Heart left ventricle (tissue), 16 donors: ENCODE data around the gene MYO10. TPM values are rescaled to one million over a fixed set of nuclear protein-coding genes. Genes with fewer than 3 reads are reported as not detected.
A peak's percentile ranks its signal among the peaks of the same experiment; 100 is the strongest.
"Not testable (repeated sequence)": the region's sequence is repeated elsewhere in the genome, so short reads cannot be mapped to it uniquely, and the experiment has no call there.

Experiments used
- ATAC-seq, 4 donors: fragments of 200-7000 bp; cut with Tn5 transposase; one replicate each; pipeline ENCODE4 v1.9.1; 2020 to 2022; ENCODE audit warnings: moderate library complexity in 4 of 4, mild to moderate bottlenecking in 3 of 4, moderate number of reproducible peaks in 1 of 4
- DNase-seq, 5 donors: peaks; one replicate each; pipeline ENCODE4 v3.0.0-alpha.2; 2020
- H3K27ac ChIP-seq, 12 donors: fragments of 200-600 bp; sonication (generic) in 4 of 12; one replicate each; pipeline versions ENCODE4 v1.5.0 to v1.8.0; 2016 to 2022; ENCODE audit warnings: mild to moderate bottlenecking in 2 of 12
- H3K27me3 ChIP-seq, 9 donors: fragments of 200-600 bp; sonication (generic) in 2 of 9; one replicate each; pipeline versions ENCODE4 v1.5.1 to v1.8.0; 2016 to 2022; ENCODE audit warnings: mild to moderate bottlenecking in 3 of 9
- H3K36me3 ChIP-seq, 9 donors: fragments of 200-600 bp; sonication (generic) in 2 of 9; one replicate each; pipeline versions ENCODE4 v1.5.0 to v1.8.0; 2018 to 2022; ENCODE audit warnings: mild to moderate bottlenecking in 2 of 9
- H3K4me1 ChIP-seq, 12 donors: fragments of 200-600 bp; sonication (generic) in 4 of 12; one replicate each; pipeline versions ENCODE4 v1.5.0 to v1.8.0; 2016 to 2022; ENCODE audit warnings: mild to moderate bottlenecking in 3 of 12
- H3K4me3 ChIP-seq, 12 donors: fragments of 200-600 bp; sonication (generic) in 4 of 12; one replicate each; pipeline versions ENCODE4 v1.5.0 to v1.8.0; 2017 to 2022; ENCODE audit warnings: mild to moderate bottlenecking in 9 of 12, moderate library complexity in 4 of 12
- H3K9me3 ChIP-seq, 12 donors: fragments of 200-600 bp; sonication (generic) in 4 of 12; one replicate each; pipeline versions ENCODE4 v1.5.0 to v1.8.0; 2016 to 2022; ENCODE audit warnings: mild to moderate bottlenecking in 1 of 12
- POLR2A ChIP-seq, 2 donors: fragments of 450-650 bp; IDR thresholded peaks; one replicate each; pipeline ENCODE4 v1.6.1; 2017; ENCODE audit warnings: antibody characterized with exemption in 2 of 2, mild to moderate bottlenecking in 2 of 2, moderate library complexity in 2 of 2
- WGBS, 4 donors: extraction: QIAGEN DNeasy Blood & Tissue Kit in 2 of 4; methylation state at CpG; one replicate each; pipeline versions ENCODE4 v1.1.5 to v1.1.7; 2013 to 2018; 5-methylcytosine and 5-hydroxymethylcytosine counted together
- intact Hi-C, 10 donors: fragments of 100-400 bp; cut with DNase I; formaldehyde crosslinking; loops; one replicate each; pipeline versions ENCODE4 v1.11.1 to v1.14.2; 2022
- long read RNA-seq, 3 donors: library from polyadenylated mRNA; unstranded; transcript quantifications; one replicate each; pipeline ENCODE4 v2.0.0, GENCODE V29; 2020 to 2021
- polyA plus RNA-seq, 2 donors: library from polyadenylated mRNA; stranded (reverse); fragments of 200-250 nt; gene quantifications; one replicate each; pipeline ENCODE4 v1.2.3, GENCODE V29; 2013
- total RNA-seq, 9 donors: library from RNA; depleted of rRNA in 2 of 9; stranded (reverse); fragments of >200 nt in 2 of 9; fragmentation: NEBNext Ultra II Directional in 3 of 9; extraction: Animal tissue kit (Norgen Biotek cat#: 25700) in 3 of 9; gene quantifications; one replicate each; pipeline versions ENCODE4 v1.1.0 to v1.2.4, GENCODE V29; 2016 to 2023
- TF ChIP-seq, protein P1 (sequence below), 12 donors: fragments of 200-600 bp; sonication (generic) in 4 of 12; IDR thresholded peaks; one replicate each; pipeline versions ENCODE4 v1.5.0 to v1.8.0; 2018 to 2022; ENCODE audit warnings: antibody characterized with exemption in 12 of 12, mild to moderate bottlenecking in 5 of 12
- donor health status: ischemic (EF 13 %, LVEDD 7.1; RV severe dilation, severe dysfunction).
- donor health status: healthy with polysubstance abuse.
- donor health status: DM: no; HTN: yes; CAD: no.
- donor health status: DM: no; HTN: no; CAD: no.
- donor health status: ischemic (EF 25% LVEDD 6.9; RV normal size, moderate dysfunction).
- donor health status: ischemic (EF 25% LVEDD 5.7; RV mildly dilated, moderate dysfunction).
- donor health status: healthy.
- donor health status: DM: yes; HTN: yes; CAD: no.
- donor health status: ischemic (EF 35%, LVEDD 5.7; RV mildly dilated, moderate dysfunction).
- donor health status: nonischemic (EF 11% LVEDD 7.7; RV severe dilation, severe dysfunction).
- donor health status: DM: yes; HTN: yes; CAD: no.
- donor health status: PGD.
- donor health status: ischemic (EF 29% LVEDD 5.4; RV normal size, mild dysfunction).
- donor health status: nonischemic (EF 23%, LVEDD 6.1; RV moderate dilation, normal function).

The MYO10 gene
- 10 to 100 TPM in 1 of 9 donors, 1 to 10 TPM in 8; 2.0 to 17.3 (median 5.5) TPM for total RNA-seq
- polyA plus RNA-seq: 1 to 10 TPM; 2.0 to 2.8 TPM
- long read RNA-seq, donor 1, partial matches to known transcripts: 2 of 2 reads
- long read RNA-seq, donor 1, other reads (novel, unspliced or antisense): 0 of 2 reads
- long read RNA-seq, donor 2, partial matches to known transcripts: 1 of 3 reads
- long read RNA-seq, donor 2, other reads (novel, unspliced or antisense): 2 of 3 reads
- long read RNA-seq, donor 3, partial matches to known transcripts: 2 of 3 reads
- long read RNA-seq, donor 3, other reads (novel, unspliced or antisense): 1 of 3 reads

DNA sequence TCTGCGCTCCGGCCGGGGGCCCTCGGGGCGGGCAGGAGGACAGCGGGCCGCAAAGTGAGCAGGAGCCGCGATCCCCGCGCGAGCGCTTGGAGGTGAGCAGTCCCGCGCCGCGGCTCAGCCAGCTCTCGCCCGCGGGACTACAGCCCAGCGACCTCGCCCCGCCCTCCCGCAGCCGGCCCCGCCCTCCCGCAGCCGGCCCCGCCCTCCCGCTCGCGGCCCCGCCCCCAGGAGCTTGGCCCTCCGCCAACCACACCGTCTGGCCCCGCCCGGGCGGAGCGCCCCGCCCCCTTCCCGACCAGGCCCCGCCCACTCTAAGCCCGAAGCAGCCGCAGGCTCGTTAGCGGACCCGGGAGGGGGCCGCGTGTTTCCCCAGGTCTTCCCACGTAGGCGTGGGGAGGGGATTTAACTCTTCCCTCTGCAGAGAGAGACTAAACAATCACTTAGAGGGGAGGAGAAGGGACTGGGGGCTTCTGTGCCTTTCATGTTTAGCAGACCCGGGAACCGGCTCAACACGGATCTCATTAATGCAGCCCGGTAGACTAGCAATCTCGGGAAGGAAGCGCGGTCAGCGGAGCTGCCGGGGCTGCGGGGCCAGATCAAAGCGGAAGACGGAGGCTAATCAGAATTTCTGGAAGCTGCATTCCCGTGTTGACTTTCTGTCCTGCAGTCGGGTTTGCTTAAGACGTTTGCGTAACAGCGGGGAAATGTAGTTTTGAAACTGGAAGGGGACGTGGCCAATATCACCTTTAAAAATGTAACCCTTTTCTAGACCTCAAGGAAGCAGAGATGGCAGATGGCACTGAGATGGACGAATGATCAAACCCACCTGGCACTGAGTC, at the start of gene MYO10:
TSS of gene MYO10 (minus strand) at position 139 of the 839 bp plus-strand sequence. CDS start 480 bp downstream, outside the sequence.
- H3K9me3 ChIP-seq: no peaks in the 10 kb centered on the region
- ATAC-seq (peak; percentile 74 to 90 (median 90)), DNase-seq (peak; percentile 73 to 91 (median 81))
- WGBS, 4 donors: 1 to 3% (median 1%) methylated on average over 22 to 70 of the region's 70 CpGs
- intact Hi-C loops: loop anchor here in 9 of 10 donors (5.0 to 10.0 kb wide), 7 partner anchors 108 to 258 kb away; no protein-coding TSS in a partner anchor
- peak within 1 kb of the TSS; percentile 27 to 79 (median 67) for H3K27ac ChIP-seq
- H3K36me3 ChIP-seq: no peaks in the 10 kb centered on the region
- TF ChIP-seq, protein P1, sequence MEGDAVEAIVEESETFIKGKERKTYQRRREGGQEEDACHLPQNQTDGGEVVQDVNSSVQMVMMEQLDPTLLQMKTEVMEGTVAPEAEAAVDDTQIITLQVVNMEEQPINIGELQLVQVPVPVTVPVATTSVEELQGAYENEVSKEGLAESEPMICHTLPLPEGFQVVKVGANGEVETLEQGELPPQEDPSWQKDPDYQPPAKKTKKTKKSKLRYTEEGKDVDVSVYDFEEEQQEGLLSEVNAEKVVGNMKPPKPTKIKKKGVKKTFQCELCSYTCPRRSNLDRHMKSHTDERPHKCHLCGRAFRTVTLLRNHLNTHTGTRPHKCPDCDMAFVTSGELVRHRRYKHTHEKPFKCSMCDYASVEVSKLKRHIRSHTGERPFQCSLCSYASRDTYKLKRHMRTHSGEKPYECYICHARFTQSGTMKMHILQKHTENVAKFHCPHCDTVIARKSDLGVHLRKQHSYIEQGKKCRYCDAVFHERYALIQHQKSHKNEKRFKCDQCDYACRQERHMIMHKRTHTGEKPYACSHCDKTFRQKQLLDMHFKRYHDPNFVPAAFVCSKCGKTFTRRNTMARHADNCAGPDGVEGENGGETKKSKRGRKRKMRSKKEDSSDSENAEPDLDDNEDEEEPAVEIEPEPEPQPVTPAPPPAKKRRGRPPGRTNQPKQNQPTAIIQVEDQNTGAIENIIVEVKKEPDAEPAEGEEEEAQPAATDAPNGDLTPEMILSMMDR (IDR thresholded peaks at IDR 0.05): no peak
- peak in 1 of 2 donors; percentile 56 for TF ChIP-seq POLR2A (IDR thresholded peaks at IDR 0.05)
- H3K4me1 ChIP-seq: peaks cover 0 to 28% (median 10%) of the 10 kb centered on the region in 12 donors
- peak within 1 kb of the TSS; percentile 60 to 90 (median 74) for H3K4me3 ChIP-seq
- H3K27me3 ChIP-seq: peaks cover 0 to 54% (median 24%) of the 10 kb centered on the region in 9 donors

DNA sequence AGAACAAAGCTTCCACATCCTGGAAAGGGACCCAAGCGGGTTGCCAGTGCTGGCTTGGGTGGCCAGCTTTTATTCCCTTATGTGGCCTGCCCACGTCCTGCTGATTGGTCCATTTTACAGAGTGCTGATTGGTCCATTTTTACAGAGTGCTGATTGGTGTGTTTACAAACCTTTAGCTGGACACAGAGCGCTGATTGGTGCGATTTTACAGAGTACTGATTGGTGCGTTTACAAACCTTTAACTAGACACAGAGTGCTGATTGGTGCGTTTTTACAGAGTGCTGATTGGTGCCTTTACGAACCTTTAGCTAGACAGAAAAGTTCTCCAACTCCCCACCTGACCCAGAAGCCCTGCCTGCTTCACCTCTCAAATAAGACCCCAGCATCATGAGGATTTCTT, 49.2 kb upstream of the MYO10 start:
- H3K4me1 ChIP-seq, H3K4me3 ChIP-seq, H3K27me3 ChIP-seq, H3K36me3 ChIP-seq, ATAC-seq, intact Hi-C loops, H3K27ac ChIP-seq, H3K9me3 ChIP-seq, DNase-seq: not testable (repeated sequence)
- 88 to 91% (median 90%) methylated on average over 7 of the region's 7 CpGs for WGBS, 4 donors

DNA sequence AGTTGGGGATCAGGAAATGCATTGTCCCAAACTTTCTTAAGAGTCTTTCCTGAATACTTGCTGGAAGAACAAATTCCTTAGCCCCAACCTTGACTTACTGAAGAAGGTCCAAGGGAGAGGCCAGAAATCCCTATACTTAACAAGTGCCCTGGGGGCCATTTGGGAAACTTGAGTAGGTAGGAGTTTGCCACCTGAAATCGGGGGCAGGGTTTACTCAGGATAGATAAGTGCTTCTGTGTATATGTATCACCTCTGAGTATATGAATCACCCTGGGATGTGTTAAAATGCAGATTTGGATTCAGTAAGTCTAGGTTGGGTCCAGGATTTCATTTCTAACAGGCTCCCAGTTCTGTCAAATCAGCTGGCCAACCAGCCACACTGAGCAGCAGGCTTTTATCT, 47.9 kb upstream of the MYO10 start:
- no peak overlapping the region for H3K4me3 ChIP-seq
- intact Hi-C loops: no loop called here
- ATAC-seq (no peak), DNase-seq (no peak)
- WGBS, 4 donors: 79 to 96% (median 89%) methylated on average over 1 of the region's 1 CpG
- H3K36me3 ChIP-seq: no peaks in the 10 kb centered on the region
- H3K9me3 ChIP-seq: no peaks in the 10 kb centered on the region
- no peaks in the 10 kb centered on the region for H3K27me3 ChIP-seq
- peaks cover 0 to 4% (median 0%) of the 10 kb centered on the region in 12 donors for H3K4me1 ChIP-seq
- TF ChIP-seq, protein P1 (IDR thresholded peaks at IDR 0.05): no peak
- no peak for TF ChIP-seq POLR2A (IDR thresholded peaks at IDR 0.05)
- no peak overlapping the region for H3K27ac ChIP-seq

DNA sequence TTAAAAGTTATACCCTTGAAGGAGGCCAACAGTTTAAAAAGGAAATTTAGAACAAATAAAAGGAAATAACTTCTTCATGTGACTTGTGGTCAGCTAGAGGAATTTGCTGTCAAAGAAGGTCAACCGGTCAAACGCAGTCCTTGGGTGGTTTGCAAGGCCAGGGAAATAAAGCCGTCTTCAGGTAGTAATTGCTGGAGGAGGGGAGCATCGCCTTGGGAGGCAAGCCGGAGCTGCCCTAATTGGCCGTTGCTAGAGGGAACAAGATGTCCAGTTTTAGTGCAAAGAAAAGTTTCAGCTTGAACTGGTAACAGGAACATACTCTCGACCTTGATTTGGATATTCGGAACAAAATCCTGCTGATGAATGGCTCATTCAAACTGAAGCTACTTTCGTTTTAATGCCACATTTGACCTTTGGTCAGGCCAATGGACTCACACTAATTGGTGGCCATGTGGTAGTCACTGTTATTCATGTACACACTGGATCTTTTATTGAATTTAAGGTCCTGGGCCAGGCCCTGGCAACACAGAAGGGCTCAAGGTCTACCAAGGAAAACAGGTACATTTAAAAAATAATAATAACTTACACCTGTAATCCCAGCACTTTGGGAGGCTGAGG, 47.0 kb upstream of the MYO10 start:
- peak overlapping the region in 1 of 12 donors; percentile 9 for H3K27ac ChIP-seq
- H3K4me3 ChIP-seq: peak overlapping the region in 1 of 12 donors; percentile 15
- no peaks in the 10 kb centered on the region for H3K36me3 ChIP-seq
- intact Hi-C loops: no loop called here
- TF ChIP-seq POLR2A (IDR thresholded peaks at IDR 0.05): no peak
- TF ChIP-seq, protein P1 (IDR thresholded peaks at IDR 0.05): no peak
- ATAC-seq (no peak), DNase-seq (no peak)
- no peaks in the 10 kb centered on the region for H3K9me3 ChIP-seq
- WGBS, 4 donors: 53 to 75% (median 65%) methylated on average over 9 of the region's 9 CpGs
- H3K27me3 ChIP-seq: no peaks in the 10 kb centered on the region
- peaks cover 0 to 4% (median 0%) of the 10 kb centered on the region in 12 donors for H3K4me1 ChIP-seq
